SK-N-SH (cell line): ENCODE results near the gene AMACR. TPM values are rescaled to one million over a fixed set of nuclear protein-coding genes. Genes with fewer than 3 reads are reported as not detected.

Source experiments
- CTCF ChIA-PET: fragments of 300-600, 350-600 bp; formaldehyde crosslinking; extraction: SDS; loops from one replicate; lab custom pipeline; 2021; lab: Yijun Ruan, JAX
- POLR2A ChIA-PET: fragments of 350-600 bp; sonication (Branson Sonifier 250); formaldehyde crosslinking; extraction: SDS; loops from one replicate; lab custom pipeline; 2020; ENCODE audit warnings: antibody characterized with exemption, inconsistent platforms; lab: Yijun Ruan, JAX
- DNase-seq: peaks from one replicate; pipeline ENCODE4 v3.0.0; 2012
- H2AFZ ChIP-seq: fragments of 200-600 bp; sonication (generic); 2 replicates; pipeline ENCODE4 v1.8.1; 2016; ENCODE audit warnings: antibody characterized with exemption, mild to moderate bottlenecking, low read depth
- H3F3A ChIP-seq: fragments of 200-600 bp; sonication (generic); replicated peaks from 2 replicates; pipeline ENCODE3; 2016; ENCODE audit warnings: antibody characterized with exemption, mild to moderate bottlenecking; ENCODE audit not compliant: insufficient read depth
- H3K27ac ChIP-seq, 2 experiments: fragments of 200-500 bp in 1 of 2; fragments of 200-600 bp in 1 of 2; sonication (Bioruptor generic) in 1 of 2; sonication (generic), shearing (Covaris generic) in 1 of 2; 2 replicates each; pipeline versions ENCODE4 v1.5.1 to v1.6.1; 2014 to 2016; ENCODE audit warnings: low read depth in 2 of 2, inconsistent platforms in 1 of 2, low read length in 1 of 2, mild to moderate bottlenecking in 1 of 2, mixed read lengths in 1 of 2
- H3K27me3 ChIP-seq: fragments of 200-600 bp; sonication (generic), shearing (Covaris generic); 2 replicates; pipeline ENCODE4 v1.6.1; 2016; ENCODE audit warnings: mixed run types; ENCODE audit not compliant: insufficient read depth
- H3K36me3 ChIP-seq, 2 experiments: fragments of 200-500 bp in 1 of 2; fragments of 200-600 bp in 1 of 2; sonication (Bioruptor generic) in 1 of 2; sonication (generic) in 1 of 2; replicated peaks in 1 of 2; 2 replicates each; pipeline versions ENCODE3 to v1.5.1; 2014 to 2016; ENCODE audit warnings: low read length in 1 of 2, mild to moderate bottlenecking in 1 of 2; ENCODE audit not compliant: insufficient read depth in 2 of 2, control insufficient read depth in 1 of 2
- H3K4me1 ChIP-seq, 2 experiments: fragments of 200-500 bp in 1 of 2; fragments of 200-600 bp in 1 of 2; sonication (Bioruptor generic) in 1 of 2; sonication (generic), shearing (Covaris generic) in 1 of 2; 2 replicates each; pipeline versions ENCODE4 v1.5.1 to v1.6.1; 2014 to 2016; ENCODE audit warnings: low read depth in 1 of 2, low read length in 1 of 2, mixed run types in 1 of 2; ENCODE audit not compliant: insufficient read depth in 2 of 2, control insufficient read depth in 1 of 2
- H3K4me2 ChIP-seq: fragments of 200-600 bp; sonication (generic), shearing (Covaris generic); 2 replicates; pipeline ENCODE4 v1.6.1; 2017; ENCODE audit warnings: mixed run types
- H3K4me3 ChIP-seq, 2 experiments: fragments of 200-500 bp in 1 of 2; fragments of 200-600 bp in 1 of 2; sonication (Bioruptor generic) in 1 of 2; sonication (generic), shearing (Covaris generic) in 1 of 2; 2 replicates each; pipeline versions ENCODE4 v1.5.1 to v1.8.1; 2014 to 2016; ENCODE audit warnings: low read depth in 2 of 2, inconsistent platforms in 1 of 2, low read length in 1 of 2, mild to moderate bottlenecking in 1 of 2, mixed read lengths in 1 of 2, moderate library complexity in 1 of 2
- H3K79me2 ChIP-seq: fragments of 200-600 bp; sonication (generic); 2 replicates; pipeline ENCODE4 v1.8.1; 2017; ENCODE audit warnings: mild to moderate bottlenecking; ENCODE audit not compliant: insufficient read depth
- H3K9ac ChIP-seq: fragments of 200-600 bp; sonication (generic); 2 replicates; pipeline ENCODE4 v1.6.1; 2017; ENCODE audit warnings: mixed run types
- H3K9me2 ChIP-seq: fragments of 200-600 bp; sonication (generic); 2 replicates; pipeline ENCODE4 v1.6.1; 2017; ENCODE audit warnings: mixed run types
- H3K9me3 ChIP-seq: fragments of 200-600 bp; sonication (generic); 2 replicates; pipeline ENCODE4 v1.6.1; 2017; ENCODE audit warnings: mixed run types, mild to moderate bottlenecking, moderate library complexity
- H4K20me1 ChIP-seq: fragments of 200-600 bp; sonication (generic); 2 replicates; pipeline ENCODE4 v1.6.1; 2017; ENCODE audit warnings: mild to moderate bottlenecking, mixed run types; ENCODE audit not compliant: insufficient read depth
- EP300 ChIP-seq, 2 experiments: IDR thresholded peaks; 2 replicates each; pipeline versions ENCODE4 v1.4.0 to v1.6.1; 2012; ENCODE audit warnings: borderline replicate concordance in 1 of 2, low read depth in 1 of 2, low read length in 1 of 2
- EZH2phosphoT487 ChIP-seq: fragments of 200-600 bp; sonication (generic); IDR thresholded peaks from 2 replicates; pipeline ENCODE4 v1.6.1; 2017; ENCODE audit warnings: low read depth, mixed run types, mild to moderate bottlenecking, antibody characterized with exemption, moderate library complexity, borderline replicate concordance
- FOXJ3 ChIP-seq: sonication (generic); formaldehyde crosslinking; IDR thresholded peaks from 2 replicates; pipeline ENCODE4 v1.5.1; 2020; ENCODE audit warnings: mild to moderate bottlenecking, missing genetic modification reagents
- GABPA ChIP-seq: IDR thresholded peaks from 2 replicates; pipeline ENCODE4 v1.4.0; 2012; ENCODE audit warnings: low read depth, mild to moderate bottlenecking
- GATA2 ChIP-seq: sonication (generic); formaldehyde crosslinking; IDR thresholded peaks from 2 replicates; pipeline ENCODE4 v1.5.0; 2020; ENCODE audit warnings: mild to moderate bottlenecking, missing genetic modification reagents
- JUND ChIP-seq: IDR thresholded peaks from 2 replicates; pipeline ENCODE4 v1.4.0; 2012
- MEF2A ChIP-seq: IDR thresholded peaks from 2 replicates; pipeline ENCODE4 v1.4.0; 2012; ENCODE audit warnings: low read depth, borderline replicate concordance
- MXI1 ChIP-seq: IDR thresholded peaks from 2 replicates; pipeline ENCODE4 v1.6.1; 2012; ENCODE audit warnings: mild to moderate bottlenecking, low read depth, low read length, improper control_type of control experiment
- NRF1 ChIP-seq: IDR thresholded peaks from 2 replicates; pipeline ENCODE4 v1.6.1; 2012; ENCODE audit warnings: low read depth, mild to moderate bottlenecking, low read length
- POLR2AphosphoS5 ChIP-seq: IDR thresholded peaks from 2 replicates; pipeline ENCODE4 v1.6.1; 2012; ENCODE audit warnings: low read depth, low read length
- RCOR1 ChIP-seq: fragments of 150-350 bp; IDR thresholded peaks from 2 replicates; pipeline ENCODE4 v1.6.1; 2017; ENCODE audit warnings: antibody characterized with exemption, low read length
- RXRA ChIP-seq: IDR thresholded peaks from 2 replicates; pipeline ENCODE4 v1.4.0; 2012; ENCODE audit warnings: low read depth, mild to moderate bottlenecking, borderline replicate concordance
- SIN3A ChIP-seq: IDR thresholded peaks from 2 replicates; pipeline ENCODE4 v1.6.1; 2012; ENCODE audit warnings: low read depth, mild to moderate bottlenecking, low read length, moderate library complexity, borderline replicate concordance
- SMC3 ChIP-seq: IDR thresholded peaks from 2 replicates; pipeline ENCODE4 v1.6.1; 2012; ENCODE audit warnings: low read depth, low read length, improper control_type of control experiment
- TAF1 ChIP-seq: IDR thresholded peaks from 2 replicates; pipeline ENCODE4 v1.6.1; 2012; ENCODE audit warnings: low read depth, mild to moderate bottlenecking, low read length, moderate library complexity, borderline replicate concordance
- WGBS: methylation state at CpG from one replicate; pipeline ENCODE4 v1.1.6; 2017; ENCODE audit warnings: low lambda C conversion rate; 5-methylcytosine and 5-hydroxymethylcytosine counted together
- polyA plus RNA-seq, 3 experiments: library from polyadenylated mRNA; depleted of rRNA; stranded (reverse); fragments of >200 nt; gene quantifications; 2 replicates each; pipeline ENCODE4 v1.2.3, GENCODE V29; 2012
- TF ChIP-seq, protein P1 (sequence below): IDR thresholded peaks from 2 replicates; pipeline ENCODE4; 2012
- TF ChIP-seq, protein P2 (sequence below): fragments of 150-350 bp; IDR thresholded peaks from 2 replicates; pipeline ENCODE4 v1.6.1; 2017; ENCODE audit warnings: antibody characterized with exemption, low read length, low read depth, borderline replicate concordance
- TF ChIP-seq, protein P3 (sequence below): fragments of 150-350 bp; IDR thresholded peaks from 2 replicates; pipeline ENCODE4 v1.6.1; 2016; ENCODE audit warnings: mild to moderate bottlenecking, low read depth, low read length
- TF ChIP-seq, protein P4 (sequence below): fragments of 200-600 bp; sonication (generic); IDR thresholded peaks from 2 replicates; pipeline ENCODE4 v1.6.1; 2017; ENCODE audit warnings: antibody characterized with exemption, mild to moderate bottlenecking, moderate library complexity
- TF ChIP-seq, protein P5 (sequence below): IDR thresholded peaks from 2 replicates; pipeline ENCODE4 v1.4.0; 2012; ENCODE audit warnings: low read depth, borderline replicate concordance

AMACR gene
- polyA plus RNA-seq, 1 of the 3 experiments (the other 2 are of a cell fraction): 11.8 TPM

DNA sequence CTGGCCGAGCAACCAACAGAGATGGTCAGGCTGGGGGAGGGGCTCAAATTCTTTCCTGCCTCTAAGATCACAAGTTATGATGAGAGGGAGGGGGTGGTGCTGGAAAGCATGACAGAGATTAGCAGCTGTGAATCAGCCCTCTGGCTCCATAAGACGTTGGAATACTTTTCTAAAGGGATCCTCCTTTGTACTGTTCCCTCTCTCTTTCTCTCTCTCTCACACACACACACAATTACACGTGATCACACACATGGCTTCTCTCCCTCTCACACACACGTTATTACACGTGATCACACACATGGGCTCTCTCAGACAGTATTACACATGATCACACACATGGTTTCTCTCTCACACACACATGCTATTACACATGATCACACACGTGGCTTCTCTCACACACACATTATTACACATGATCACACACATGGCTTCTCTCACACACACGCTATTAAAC lies 23.2 kb downstream of the AMACR start, which contains the start of gene SLC45A2:
Gene SLC45A2 (minus strand): TSS at position 23 of the 454 bp plus-strand sequence. CDS start 110 bp downstream, outside the sequence.
- TF ChIP-seq JUND (no peak), POLR2AphosphoS5 (no peak), MXI1 (no peak), SMC3 (no peak), MEF2A (no peak), GABPA (no peak), RCOR1 (no peak), EZH2phosphoT487 (no peak)
- TF ChIP-seq, protein P1, sequence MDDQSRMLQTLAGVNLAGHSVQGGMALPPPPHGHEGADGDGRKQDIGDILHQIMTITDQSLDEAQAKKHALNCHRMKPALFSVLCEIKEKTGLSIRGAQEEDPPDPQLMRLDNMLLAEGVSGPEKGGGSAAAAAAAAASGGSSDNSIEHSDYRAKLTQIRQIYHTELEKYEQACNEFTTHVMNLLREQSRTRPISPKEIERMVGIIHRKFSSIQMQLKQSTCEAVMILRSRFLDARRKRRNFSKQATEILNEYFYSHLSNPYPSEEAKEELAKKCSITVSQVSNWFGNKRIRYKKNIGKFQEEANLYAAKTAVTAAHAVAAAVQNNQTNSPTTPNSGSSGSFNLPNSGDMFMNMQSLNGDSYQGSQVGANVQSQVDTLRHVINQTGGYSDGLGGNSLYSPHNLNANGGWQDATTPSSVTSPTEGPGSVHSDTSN: no peak

DNA sequence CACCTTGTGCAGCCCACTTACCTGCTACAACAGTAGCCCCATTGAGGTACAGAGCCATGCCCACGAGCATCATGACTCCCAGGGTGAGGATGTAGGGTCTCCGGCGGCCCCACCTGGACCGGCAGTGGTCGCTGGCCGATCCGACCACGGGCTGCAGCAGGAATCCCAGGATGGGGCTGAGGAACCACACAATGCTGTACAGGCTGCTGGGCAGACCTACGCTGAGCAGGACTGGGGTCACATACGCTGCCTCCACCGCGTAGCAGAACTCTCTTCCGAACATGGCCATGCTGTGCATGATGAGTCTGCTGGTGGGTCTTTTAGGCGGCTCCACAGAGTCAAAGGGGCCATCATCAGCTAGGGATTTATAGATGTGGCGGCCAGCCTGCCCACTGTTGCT lies 23.7 kb downstream of the AMACR start:
- WGBS: 83% methylated on average over 2 of the region's 15 CpGs
- TF ChIP-seq GATA2 (CRISPR knock-in tag): no peak
- TF ChIP-seq, protein P2, sequence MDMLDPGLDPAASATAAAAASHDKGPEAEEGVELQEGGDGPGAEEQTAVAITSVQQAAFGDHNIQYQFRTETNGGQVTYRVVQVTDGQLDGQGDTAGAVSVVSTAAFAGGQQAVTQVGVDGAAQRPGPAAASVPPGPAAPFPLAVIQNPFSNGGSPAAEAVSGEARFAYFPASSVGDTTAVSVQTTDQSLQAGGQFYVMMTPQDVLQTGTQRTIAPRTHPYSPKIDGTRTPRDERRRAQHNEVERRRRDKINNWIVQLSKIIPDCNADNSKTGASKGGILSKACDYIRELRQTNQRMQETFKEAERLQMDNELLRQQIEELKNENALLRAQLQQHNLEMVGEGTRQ: no peak
- TF ChIP-seq NRF1: no peak
- TF ChIP-seq FOXJ3 (CRISPR knock-in tag): no peak
- no peak for TF ChIP-seq SIN3A
- TF ChIP-seq POLR2AphosphoS5: no peak
- TF ChIP-seq EP300 (IDR thresholded peaks at IDR 0.05; ENCODE audit: borderline replicate concordance in 1 of 2, low read depth in 1 of 2, low read length in 1 of 2): no peak
- TF ChIP-seq RXRA: no peak
- TF ChIP-seq, protein P3, sequence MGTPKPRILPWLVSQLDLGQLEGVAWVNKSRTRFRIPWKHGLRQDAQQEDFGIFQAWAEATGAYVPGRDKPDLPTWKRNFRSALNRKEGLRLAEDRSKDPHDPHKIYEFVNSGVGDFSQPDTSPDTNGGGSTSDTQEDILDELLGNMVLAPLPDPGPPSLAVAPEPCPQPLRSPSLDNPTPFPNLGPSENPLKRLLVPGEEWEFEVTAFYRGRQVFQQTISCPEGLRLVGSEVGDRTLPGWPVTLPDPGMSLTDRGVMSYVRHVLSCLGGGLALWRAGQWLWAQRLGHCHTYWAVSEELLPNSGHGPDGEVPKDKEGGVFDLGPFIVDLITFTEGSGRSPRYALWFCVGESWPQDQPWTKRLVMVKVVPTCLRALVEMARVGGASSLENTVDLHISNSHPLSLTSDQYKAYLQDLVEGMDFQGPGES: no peak
- TF ChIP-seq TAF1: no peak
- no peak for TF ChIP-seq EZH2phosphoT487
- TF ChIP-seq, protein P4, sequence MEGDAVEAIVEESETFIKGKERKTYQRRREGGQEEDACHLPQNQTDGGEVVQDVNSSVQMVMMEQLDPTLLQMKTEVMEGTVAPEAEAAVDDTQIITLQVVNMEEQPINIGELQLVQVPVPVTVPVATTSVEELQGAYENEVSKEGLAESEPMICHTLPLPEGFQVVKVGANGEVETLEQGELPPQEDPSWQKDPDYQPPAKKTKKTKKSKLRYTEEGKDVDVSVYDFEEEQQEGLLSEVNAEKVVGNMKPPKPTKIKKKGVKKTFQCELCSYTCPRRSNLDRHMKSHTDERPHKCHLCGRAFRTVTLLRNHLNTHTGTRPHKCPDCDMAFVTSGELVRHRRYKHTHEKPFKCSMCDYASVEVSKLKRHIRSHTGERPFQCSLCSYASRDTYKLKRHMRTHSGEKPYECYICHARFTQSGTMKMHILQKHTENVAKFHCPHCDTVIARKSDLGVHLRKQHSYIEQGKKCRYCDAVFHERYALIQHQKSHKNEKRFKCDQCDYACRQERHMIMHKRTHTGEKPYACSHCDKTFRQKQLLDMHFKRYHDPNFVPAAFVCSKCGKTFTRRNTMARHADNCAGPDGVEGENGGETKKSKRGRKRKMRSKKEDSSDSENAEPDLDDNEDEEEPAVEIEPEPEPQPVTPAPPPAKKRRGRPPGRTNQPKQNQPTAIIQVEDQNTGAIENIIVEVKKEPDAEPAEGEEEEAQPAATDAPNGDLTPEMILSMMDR: no peak
- TF ChIP-seq JUND: no peak
- TF ChIP-seq, protein P5, sequence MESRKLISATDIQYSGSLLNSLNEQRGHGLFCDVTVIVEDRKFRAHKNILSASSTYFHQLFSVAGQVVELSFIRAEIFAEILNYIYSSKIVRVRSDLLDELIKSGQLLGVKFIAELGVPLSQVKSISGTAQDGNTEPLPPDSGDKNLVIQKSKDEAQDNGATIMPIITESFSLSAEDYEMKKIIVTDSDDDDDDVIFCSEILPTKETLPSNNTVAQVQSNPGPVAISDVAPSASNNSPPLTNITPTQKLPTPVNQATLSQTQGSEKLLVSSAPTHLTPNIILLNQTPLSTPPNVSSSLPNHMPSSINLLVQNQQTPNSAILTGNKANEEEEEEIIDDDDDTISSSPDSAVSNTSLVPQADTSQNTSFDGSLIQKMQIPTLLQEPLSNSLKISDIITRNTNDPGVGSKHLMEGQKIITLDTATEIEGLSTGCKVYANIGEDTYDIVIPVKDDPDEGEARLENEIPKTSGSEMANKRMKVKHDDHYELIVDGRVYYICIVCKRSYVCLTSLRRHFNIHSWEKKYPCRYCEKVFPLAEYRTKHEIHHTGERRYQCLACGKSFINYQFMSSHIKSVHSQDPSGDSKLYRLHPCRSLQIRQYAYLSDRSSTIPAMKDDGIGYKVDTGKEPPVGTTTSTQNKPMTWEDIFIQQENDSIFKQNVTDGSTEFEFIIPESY: no peak
- Histone ChIP-seq H3K79me2 (no peaks in the 10 kb centered on the region), H3K9me3 (no peaks in the 10 kb centered on the region), H4K20me1 (no peaks in the 10 kb centered on the region), H3F3A (peaks cover 11% of the 10 kb centered on the region), H3K4me1 (no peaks in the 10 kb centered on the region), H3K27ac (no peak overlapping the region), H2AFZ (no peak overlapping the region), H3K27me3 (no peaks in the 10 kb centered on the region), H3K4me2 (no peak overlapping the region), H3K9me2 (no peaks in the 10 kb centered on the region), H3K9ac (no peak overlapping the region), H3K36me3 (peaks cover 17 to 18% of the 10 kb centered on the region in 2 experiments), H3K4me3 (no peak overlapping the region)
- no peak for DNase-seq
- CTCF ChIA-PET: no interaction called here
- POLR2A ChIA-PET: interaction anchor here (0.6 kb wide), 1 partner anchor 61 kb away, joined by 3 read pairs; no protein-coding TSS in a partner anchor

More for the DNA sequence above, 23.2 kb downstream of the AMACR start, which contains the start of gene SLC45A2:
- Histone ChIP-seq H3K36me3 (peaks cover 18 to 19% of the 10 kb centered on the region in 2 experiments), H3K9me3 (no peaks in the 10 kb centered on the region), H4K20me1 (no peaks in the 10 kb centered on the region), H3K4me3 (no peak within 1 kb of the TSS), H3K9ac (no peak within 1 kb of the TSS), H3K27me3 (no peaks in the 10 kb centered on the region), H3K27ac (no peak within 1 kb of the TSS), H3K4me1 (no peaks in the 10 kb centered on the region), H3K79me2 (no peaks in the 10 kb centered on the region), H3K9me2 (no peaks in the 10 kb centered on the region), H2AFZ (no peak within 1 kb of the TSS), H3K4me2 (no peak within 1 kb of the TSS), H3F3A (peaks cover 11% of the 10 kb centered on the region)
- ChIA-PET CTCF (no interaction called here), POLR2A (no interaction called here)
- WGBS: 76% methylated on average over 7 of the region's 7 CpGs
- DNase-seq: no peak
